HUES6 (cell line): ENCODE data around the gene SHE.
"Not testable (repeated sequence)": the region's sequence is repeated elsewhere in the genome, so short reads cannot be mapped to it uniquely, and the experiment has no call there.

ENCODE experiments used
- H3K27ac ChIP-seq: 2 replicates; pipeline ENCODE4 v1.7.0; 2013; ENCODE audit warnings: low read depth, mild to moderate bottlenecking, low read length, inconsistent platforms
- H3K27me3 ChIP-seq: 2 replicates; pipeline ENCODE4 v1.6.1; 2013; ENCODE audit warnings: low read length; ENCODE audit not compliant: control insufficient read depth, insufficient read depth
- H3K36me3 ChIP-seq: 2 replicates; pipeline ENCODE4 v1.6.1; 2013; ENCODE audit warnings: low read length; ENCODE audit not compliant: control insufficient read depth, insufficient read depth
- H3K4me1 ChIP-seq: 2 replicates; pipeline ENCODE4 v1.6.1; 2013; ENCODE audit warnings: low read length; ENCODE audit not compliant: control insufficient read depth, insufficient read depth
- H3K4me3 ChIP-seq: 2 replicates; pipeline ENCODE4 v1.5.1; 2013; ENCODE audit warnings: low read depth, low read length
- H3K9ac ChIP-seq: one replicate; pipeline ENCODE4 v1.6.1; 2013; ENCODE audit warnings: mild to moderate bottlenecking, low read length
- H3K9me3 ChIP-seq: 2 replicates; pipeline ENCODE4 v1.6.1; 2013; ENCODE audit warnings: low read depth, low read length; ENCODE audit not compliant: control insufficient read depth, insufficient read depth

SHE gene

GRCh38 chr1:154492115-154492514, 10.1 kb downstream of the SHE start:
- H3K27me3 ChIP-seq: peaks cover 9% of the 10 kb centered on the region
- no peak overlapping the region for H3K4me3 ChIP-seq
- H3K27ac ChIP-seq: no peak overlapping the region
- no peaks in the 10 kb centered on the region for H3K9me3 ChIP-seq
- H3K36me3 ChIP-seq: no peaks in the 10 kb centered on the region
- H3K4me1 ChIP-seq: peaks cover 14% of the 10 kb centered on the region
- H3K9ac ChIP-seq: no peak overlapping the region

GRCh38 chr1:154490317-154490716, 11.9 kb downstream of the SHE start:
- Histone ChIP-seq H3K27me3 (peaks cover 9% of the 10 kb centered on the region), H3K4me3 (no peak overlapping the region), H3K9ac (no peak overlapping the region), H3K9me3 (no peaks in the 10 kb centered on the region), H3K27ac (no peak overlapping the region), H3K36me3 (no peaks in the 10 kb centered on the region), H3K4me1 (peaks cover 14% of the 10 kb centered on the region)

GRCh38 chr1:154489695-154490274, 12.4 kb downstream of the SHE start:
- Histone ChIP-seq H3K27ac (no peak overlapping the region), H3K36me3 (no peaks in the 10 kb centered on the region), H3K27me3 (peaks cover 9% of the 10 kb centered on the region), H3K9ac (no peak overlapping the region), H3K4me1 (peaks cover 14% of the 10 kb centered on the region), H3K9me3 (no peaks in the 10 kb centered on the region), H3K4me3 (no peak overlapping the region)

GRCh38 chr1:154488922-154489321, 13.3 kb downstream of the SHE start:
- H3K27me3 ChIP-seq: peaks cover 9% of the 10 kb centered on the region
- H3K9me3 ChIP-seq: no peaks in the 10 kb centered on the region
- H3K9ac ChIP-seq: no peak overlapping the region
- H3K27ac ChIP-seq: no peak overlapping the region
- H3K36me3 ChIP-seq: no peaks in the 10 kb centered on the region
- no peak overlapping the region for H3K4me3 ChIP-seq
- peaks cover 14% of the 10 kb centered on the region for H3K4me1 ChIP-seq

GRCh38 chr1:154486756-154487155, 15.5 kb downstream of the SHE start:
- not testable (repeated sequence) for H3K27me3 ChIP-seq, H3K9ac ChIP-seq, H3K36me3 ChIP-seq, H3K4me1 ChIP-seq, H3K27ac ChIP-seq, H3K9me3 ChIP-seq, H3K4me3 ChIP-seq

- H3K27ac ChIP-seq: no peak overlapping the region
- peaks cover 4% of the 10 kb centered on the region; the same call in 1 of the 2 replicates for H3K4me1 ChIP-seq
- no peak overlapping the region for H3K9ac ChIP-seq
- no peaks in the 10 kb centered on the region for H3K36me3 ChIP-seq
- 0 out of 2 replicates have a peak, but pooled peaks cover under 1% of the 10 kb centered on the region for H3K27me3 ChIP-seq
- no peak overlapping the region for H3K4me3 ChIP-seq
- H3K9me3 ChIP-seq: no peaks in the 10 kb centered on the region
These were observed 16.2 kb downstream of the SHE start for GRCh38 chr1:154485910-154486496.

GRCh38 chr1:154485106-154485505, 17.1 kb downstream of the SHE start:
- Histone ChIP-seq H3K27me3 (no peaks in the 10 kb centered on the region), H3K36me3 (no peaks in the 10 kb centered on the region), H3K9me3 (no peaks in the 10 kb centered on the region), H3K27ac (no peak overlapping the region), H3K4me3 (no peak overlapping the region), H3K4me1 (peaks cover 8% of the 10 kb centered on the region; the same call in 1 of the 2 replicates), H3K9ac (no peak overlapping the region)

- H3K9ac ChIP-seq: no peak overlapping the region
- H3K4me3 ChIP-seq: no peak overlapping the region
- no peaks in the 10 kb centered on the region for H3K27me3 ChIP-seq
- no peak overlapping the region for H3K27ac ChIP-seq
- no peaks in the 10 kb centered on the region for H3K36me3 ChIP-seq
- peaks cover 7% of the 10 kb centered on the region; the same call in 1 of the 2 replicates for H3K4me1 ChIP-seq
- H3K9me3 ChIP-seq: no peaks in the 10 kb centered on the region
These were observed 18.0 kb downstream of the SHE start for GRCh38 chr1:154483941-154484803.

GRCh38 chr1:154481053-154481452, 21.2 kb downstream of the SHE start:
- Histone ChIP-seq H3K36me3 (no peaks in the 10 kb centered on the region), H3K9ac (no peak overlapping the region), H3K9me3 (no peaks in the 10 kb centered on the region), H3K4me1 (peaks cover 7% of the 10 kb centered on the region; the same call in 1 of the 2 replicates), H3K27ac (no peak overlapping the region), H3K4me3 (no peak overlapping the region), H3K27me3 (no peaks in the 10 kb centered on the region)

GRCh38 chr1:154479764-154480421, 22.3 kb downstream of the SHE start:
- Histone ChIP-seq H3K27me3 (no peaks in the 10 kb centered on the region), H3K9me3 (no peaks in the 10 kb centered on the region), H3K4me1 (peaks cover 7% of the 10 kb centered on the region; the same call in 1 of the 2 replicates), H3K4me3 (no peak overlapping the region), H3K36me3 (no peaks in the 10 kb centered on the region), H3K9ac (no peak overlapping the region), H3K27ac (no peak overlapping the region)
